Islet precursor cell (in vitro differentiated cells): ENCODE measurements around the gene RBM34.
"Not testable (repeated sequence)": the region's sequence is repeated elsewhere in the genome, so short reads cannot be mapped to it uniquely, and the experiment has no call there.

Experiments used
- DNase-seq: peaks from one replicate; pipeline ENCODE4 v3.0.0-alpha.2; 2018

RBM34 gene

GRCh38 chr1:235088907-235089306 lies 72.1 kb downstream of the RBM34 start:
- no peak for DNase-seq

- no peak for DNase-seq
Observed at GRCh38 chr1:235088430-235088829, 72.6 kb downstream of the RBM34 start.

DNA sequence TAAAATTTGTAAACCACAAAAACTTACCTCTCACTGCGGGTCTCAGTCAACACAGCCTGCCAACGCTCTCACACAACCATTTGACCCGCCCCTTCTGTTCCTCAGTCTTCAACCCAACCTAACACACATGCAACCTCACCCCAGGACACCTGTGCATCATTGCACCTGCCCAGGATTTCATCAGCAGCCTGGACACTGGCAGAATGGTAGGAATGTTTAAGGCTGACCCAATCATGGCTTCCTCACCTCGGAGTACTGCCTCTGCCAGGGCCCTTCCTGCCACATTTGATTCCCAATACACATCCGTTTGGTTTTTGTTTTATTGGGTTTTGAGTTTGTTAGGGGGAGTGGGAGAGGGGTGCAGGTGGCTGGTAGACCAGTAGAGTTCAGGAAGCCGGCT lies 73.1 kb downstream of the RBM34 start:
- DNase-seq: no peak

GRCh38 chr1:235085411-235086117 lies 75.5 kb downstream of the RBM34 start:
- not testable (repeated sequence) for DNase-seq
